ENCODE results near the gene CAVIN1.

Gene CAVIN1

DNA sequence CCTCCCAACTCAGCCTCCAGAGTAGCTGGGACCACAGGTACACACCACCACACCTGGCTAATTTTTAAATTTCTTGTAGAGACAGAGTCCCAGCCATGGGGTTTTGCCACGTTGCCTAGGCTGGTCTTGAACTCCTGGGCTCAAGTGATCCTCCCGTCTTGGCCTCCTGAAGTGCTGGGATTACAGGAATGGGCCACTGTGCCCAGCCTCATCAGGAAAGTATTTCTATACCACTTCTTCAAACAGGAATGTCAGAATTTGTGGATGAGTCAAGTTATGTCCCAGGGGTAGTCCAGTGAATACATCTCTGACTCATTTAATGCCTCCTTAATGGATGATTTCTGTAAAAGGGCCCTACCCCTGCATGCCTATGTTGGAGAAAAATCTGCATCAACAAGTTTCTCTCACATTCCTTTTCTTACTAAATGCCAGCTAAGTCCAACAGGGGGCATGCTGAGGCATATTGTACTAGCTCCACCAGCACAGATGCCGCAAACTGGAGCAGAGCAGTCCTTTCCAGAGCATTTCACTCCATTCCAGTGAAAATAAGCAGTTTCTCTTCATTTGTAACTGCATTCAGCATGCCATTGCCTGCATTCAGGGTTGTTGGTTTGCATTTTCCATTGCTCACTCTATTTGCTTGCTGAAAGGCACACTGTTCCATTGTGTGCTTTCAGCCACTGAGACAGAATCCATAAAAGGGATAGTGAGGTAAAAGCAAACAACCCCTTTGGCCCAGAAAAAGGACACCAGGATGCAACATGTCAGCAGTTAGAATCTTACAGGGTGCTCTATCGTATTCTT, 5.3 kb upstream of the CAVIN1 start:
- Histone ChIP-seq H3K4me3 (ENCODE audit: low read depth, low read length) (no peak overlapping the region), H3K27ac (ENCODE audit: low read depth, low read length) (peak overlapping the region; percentile 37), H2BK12ac (ENCODE audit: low read length) (no peak overlapping the region), H3K4me1 (ENCODE audit: control insufficient read depth in 1 of 2, insufficient read depth in 2 of 2, low read length in 2 of 2) (peaks cover 4 to 12% of the 10 kb centered on the region in 2 experiments), H3K4ac (ENCODE audit: low read depth, low read length) (no peak overlapping the region), H4K91ac (ENCODE audit: low read depth, low read length) (no peak overlapping the region), H3K14ac (ENCODE audit: low read length) (peak overlapping the region; percentile 26), H3K18ac (ENCODE audit: low read length) (no peak overlapping the region), H3K79me2 (ENCODE audit: control insufficient read depth, insufficient read depth, low read length, poor library complexity) (no peaks in the 10 kb centered on the region), H3K9me3 (ENCODE audit: insufficient read depth, low read depth, low read length) (no peaks in the 10 kb centered on the region), H3K79me1 (ENCODE audit: low read length) (no peaks in the 10 kb centered on the region), H4K8ac (ENCODE audit: low read depth, low read length) (no peak overlapping the region), H2AFZ (ENCODE audit: insufficient read depth, low read length, poor library complexity) (no peak overlapping the region), H3K23ac (ENCODE audit: low read length) (no peak overlapping the region), H2AK5ac (ENCODE audit: low read length) (no peak overlapping the region), H4K12ac (ENCODE audit: low read depth, low read length) (no peak overlapping the region), H3K27me3 (ENCODE audit: insufficient read depth, low read length) (no peaks in the 10 kb centered on the region), H2BK5ac (ENCODE audit: low read depth, low read length, poor library complexity) (no peak overlapping the region), H3K4me2 (ENCODE audit: low read length) (no peak overlapping the region), H3K9ac (ENCODE audit: low read length) (peak overlapping the region; percentile 5), H2BK120ac (ENCODE audit: insufficient read depth, low read length, poor library complexity) (peak overlapping the region; percentile 29), H3K36me3 (ENCODE audit: control insufficient read depth in 1 of 2, insufficient read depth in 2 of 2, low read length in 2 of 2) (no peaks in the 10 kb centered on the region)
- WGBS (ENCODE audit: extremely low coverage, insufficient coverage, insufficient read length): no CpG with 5 or more reads among the region's 4 CpGs
- peak; percentile 92 to 98 for DNase-seq

- H2AFZ ChIP-seq (ENCODE audit: insufficient read depth, low read length, poor library complexity): no peak overlapping the region
- no peak overlapping the region for H4K12ac ChIP-seq (ENCODE audit: low read depth, low read length)
- H3K79me1 ChIP-seq (ENCODE audit: low read length): peaks cover 12% of the 10 kb centered on the region
- peaks cover 1% of the 10 kb centered on the region for H3K79me2 ChIP-seq (ENCODE audit: control insufficient read depth, insufficient read depth, low read length, poor library complexity)
- H3K4me1 ChIP-seq (ENCODE audit: control insufficient read depth in 1 of 2, insufficient read depth in 2 of 2, low read length in 2 of 2): peaks cover 9 to 26% of the 10 kb centered on the region in 2 experiments
- no peak overlapping the region for H3K4me2 ChIP-seq (ENCODE audit: low read length)
- no peak overlapping the region for H2BK12ac ChIP-seq (ENCODE audit: low read length)
- H3K27ac ChIP-seq (ENCODE audit: low read depth, low read length): no peak overlapping the region
- H3K23ac ChIP-seq (ENCODE audit: low read length): no peak overlapping the region
- no peak for DNase-seq
- H2AK5ac ChIP-seq (ENCODE audit: low read length): no peak overlapping the region
- H3K18ac ChIP-seq (ENCODE audit: low read length): no peak overlapping the region
- H3K4ac ChIP-seq (ENCODE audit: low read depth, low read length): no peak overlapping the region
- WGBS (ENCODE audit: extremely low coverage, insufficient coverage, insufficient read length): no CpG with 5 or more reads among the region's 4 CpGs
- H3K27me3 ChIP-seq (ENCODE audit: insufficient read depth, low read length): peaks cover 8% of the 10 kb centered on the region
- H2BK5ac ChIP-seq (ENCODE audit: low read depth, low read length, poor library complexity): no peak overlapping the region
- no peak overlapping the region for H4K91ac ChIP-seq (ENCODE audit: low read depth, low read length)
- H2BK120ac ChIP-seq (ENCODE audit: insufficient read depth, low read length, poor library complexity): no peak overlapping the region
- H3K9ac ChIP-seq (ENCODE audit: low read length): no peak overlapping the region
- no peak overlapping the region for H3K4me3 ChIP-seq (ENCODE audit: low read depth, low read length)
- no peak overlapping the region for H3K14ac ChIP-seq (ENCODE audit: low read length)
- H4K8ac ChIP-seq (ENCODE audit: low read depth, low read length): no peak overlapping the region
- H3K9me3 ChIP-seq (ENCODE audit: insufficient read depth, low read depth, low read length): no peaks in the 10 kb centered on the region
- H3K36me3 ChIP-seq (ENCODE audit: control insufficient read depth in 1 of 2, insufficient read depth in 2 of 2, low read length in 2 of 2): no peaks in the 10 kb centered on the region
These were observed 2.0 kb upstream of the CAVIN1 start for GRCh38 chr17:42424991-42425610.

DNA sequence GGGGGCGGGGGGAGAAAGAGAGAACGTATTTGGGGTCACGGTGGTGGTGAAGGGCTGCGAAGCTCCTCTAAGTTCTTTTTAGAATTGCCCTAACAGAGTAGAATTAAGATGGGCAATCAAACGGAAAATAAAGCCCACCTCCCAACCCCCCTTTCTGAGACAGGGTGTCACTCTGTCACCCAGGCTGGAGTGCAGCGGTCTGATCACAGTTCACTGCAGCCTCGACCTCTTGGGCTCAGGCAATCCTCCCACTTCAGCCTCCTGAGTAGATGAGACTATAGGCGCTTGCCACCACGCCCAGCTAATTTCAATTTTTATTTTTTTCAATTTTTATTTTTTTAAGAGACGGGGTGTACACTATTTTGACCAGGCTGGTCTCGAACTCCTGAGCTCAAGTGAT, 710 bp upstream of the CAVIN1 start:
- no peak overlapping the region for H2BK120ac ChIP-seq (ENCODE audit: insufficient read depth, low read length, poor library complexity)
- no peak overlapping the region for H2AFZ ChIP-seq (ENCODE audit: insufficient read depth, low read length, poor library complexity)
- no peak for DNase-seq
- no peaks in the 10 kb centered on the region for H3K9me3 ChIP-seq (ENCODE audit: insufficient read depth, low read depth, low read length)
- H3K18ac ChIP-seq (ENCODE audit: low read length): no peak overlapping the region
- H3K36me3 ChIP-seq (ENCODE audit: control insufficient read depth in 1 of 2, insufficient read depth in 2 of 2, low read length in 2 of 2): no peaks in the 10 kb centered on the region
- no peak overlapping the region for H4K8ac ChIP-seq (ENCODE audit: low read depth, low read length)
- H3K79me1 ChIP-seq (ENCODE audit: low read length): peaks cover 12% of the 10 kb centered on the region
- no peak overlapping the region for H3K27ac ChIP-seq (ENCODE audit: low read depth, low read length)
- H3K27me3 ChIP-seq (ENCODE audit: insufficient read depth, low read length): peaks cover 8% of the 10 kb centered on the region
- H3K4me2 ChIP-seq (ENCODE audit: low read length): peak overlapping the region; percentile 53
- no peak overlapping the region for H3K9ac ChIP-seq (ENCODE audit: low read length)
- no peak overlapping the region for H4K91ac ChIP-seq (ENCODE audit: low read depth, low read length)
- peaks cover 1% of the 10 kb centered on the region for H3K79me2 ChIP-seq (ENCODE audit: control insufficient read depth, insufficient read depth, low read length, poor library complexity)
- no peak overlapping the region for H2AK5ac ChIP-seq (ENCODE audit: low read length)
- no peak overlapping the region for H3K14ac ChIP-seq (ENCODE audit: low read length)
- peaks cover 13 to 30% of the 10 kb centered on the region in 2 experiments for H3K4me1 ChIP-seq (ENCODE audit: control insufficient read depth in 1 of 2, insufficient read depth in 2 of 2, low read length in 2 of 2)
- H2BK12ac ChIP-seq (ENCODE audit: low read length): no peak overlapping the region
- no peak overlapping the region for H2BK5ac ChIP-seq (ENCODE audit: low read depth, low read length, poor library complexity)
- WGBS (ENCODE audit: extremely low coverage, insufficient coverage, insufficient read length): no CpG with 5 or more reads among the region's 11 CpGs
- no peak overlapping the region for H3K23ac ChIP-seq (ENCODE audit: low read length)
- H4K12ac ChIP-seq (ENCODE audit: low read depth, low read length): no peak overlapping the region
- H3K4ac ChIP-seq (ENCODE audit: low read depth, low read length): no peak overlapping the region
- no peak overlapping the region for H3K4me3 ChIP-seq (ENCODE audit: low read depth, low read length)

- Histone ChIP-seq H3K27me3 (ENCODE audit: insufficient read depth, low read length) (peaks cover 8% of the 10 kb centered on the region), H3K4ac (ENCODE audit: low read depth, low read length) (no peak overlapping the region), H3K79me1 (ENCODE audit: low read length) (peaks cover 12% of the 10 kb centered on the region), H4K8ac (ENCODE audit: low read depth, low read length) (no peak overlapping the region), H2BK12ac (ENCODE audit: low read length) (no peak overlapping the region), H4K91ac (ENCODE audit: low read depth, low read length) (peak overlapping the region; percentile 8), H3K79me2 (ENCODE audit: control insufficient read depth, insufficient read depth, low read length, poor library complexity) (peaks cover 1% of the 10 kb centered on the region), H2AK5ac (ENCODE audit: low read length) (no peak overlapping the region), H3K14ac (ENCODE audit: low read length) (peak overlapping the region; percentile 10), H3K18ac (ENCODE audit: low read length) (peak overlapping the region; percentile 6), H3K4me3 (ENCODE audit: low read depth, low read length) (peak overlapping the region; percentile 78), H3K9ac (ENCODE audit: low read length) (peak overlapping the region; percentile 68), H3K4me1 (ENCODE audit: control insufficient read depth in 1 of 2, insufficient read depth in 2 of 2, low read length in 2 of 2) (peaks cover 11 to 23% of the 10 kb centered on the region in 2 experiments), H4K12ac (ENCODE audit: low read depth, low read length) (no peak overlapping the region), H2BK120ac (ENCODE audit: insufficient read depth, low read length, poor library complexity) (peak overlapping the region; percentile 27), H3K36me3 (ENCODE audit: control insufficient read depth in 1 of 2, insufficient read depth in 2 of 2, low read length in 2 of 2) (no peaks in the 10 kb centered on the region), H3K9me3 (ENCODE audit: insufficient read depth, low read depth, low read length) (no peaks in the 10 kb centered on the region), H3K4me2 (ENCODE audit: low read length) (peak overlapping the region; percentile 53), H2BK5ac (ENCODE audit: low read depth, low read length, poor library complexity) (no peak overlapping the region), H2AFZ (ENCODE audit: insufficient read depth, low read length, poor library complexity) (peak overlapping the region; percentile 23), H3K23ac (ENCODE audit: low read length) (no peak overlapping the region), H3K27ac (ENCODE audit: low read depth, low read length) (peak overlapping the region; percentile 1)
- DNase-seq: peak; percentile 77 to 82
- no CpG with 5 or more reads among the region's 44 CpGs for WGBS (ENCODE audit: extremely low coverage, insufficient coverage, insufficient read length)
These were observed 571 bp downstream of the CAVIN1 start for GRCh38 chr17:42422412-42422957.

Measured in trophoblast cell (in vitro differentiated cells and primary cell).